Measurements from ENCODE around the gene APOA4. TPM values are rescaled to one million over a fixed set of nuclear protein-coding genes. Genes with fewer than 3 reads are reported as not detected.

Gene APOA4
- total and polyA plus RNA-seq, 2 of the 13 experiments (the other 11 are each of a cell fraction or from before 2014, with no cell fraction given) = 3.8 to 7.2 TPM

DNA sequence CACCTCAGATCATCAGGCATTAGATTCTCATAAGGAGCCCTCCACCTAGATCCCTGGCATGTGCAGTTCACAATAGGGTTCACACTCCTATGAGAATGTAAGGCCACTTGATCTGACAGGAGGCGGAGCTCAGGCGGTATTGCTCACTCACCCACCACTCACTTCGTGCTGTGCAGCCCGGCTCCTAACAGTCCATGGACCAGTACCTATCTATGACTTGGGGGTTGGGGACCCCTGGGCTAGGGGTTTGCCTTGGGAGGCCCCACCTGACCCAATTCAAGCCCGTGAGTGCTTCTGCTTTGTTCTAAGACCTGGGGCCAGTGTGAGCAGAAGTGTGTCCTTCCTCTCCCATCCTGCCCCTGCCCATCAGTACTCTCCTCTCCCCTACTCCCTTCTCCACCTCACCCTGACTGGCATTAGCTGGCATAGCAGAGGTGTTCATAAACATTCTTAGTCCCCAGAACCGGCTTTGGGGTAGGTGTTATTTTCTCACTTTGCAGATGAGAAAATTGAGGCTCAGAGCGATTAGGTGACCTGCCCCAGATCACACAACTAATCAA, 8.8 kb upstream of the APOA4 start (continued):
- TF ChIP-seq, protein P1, sequence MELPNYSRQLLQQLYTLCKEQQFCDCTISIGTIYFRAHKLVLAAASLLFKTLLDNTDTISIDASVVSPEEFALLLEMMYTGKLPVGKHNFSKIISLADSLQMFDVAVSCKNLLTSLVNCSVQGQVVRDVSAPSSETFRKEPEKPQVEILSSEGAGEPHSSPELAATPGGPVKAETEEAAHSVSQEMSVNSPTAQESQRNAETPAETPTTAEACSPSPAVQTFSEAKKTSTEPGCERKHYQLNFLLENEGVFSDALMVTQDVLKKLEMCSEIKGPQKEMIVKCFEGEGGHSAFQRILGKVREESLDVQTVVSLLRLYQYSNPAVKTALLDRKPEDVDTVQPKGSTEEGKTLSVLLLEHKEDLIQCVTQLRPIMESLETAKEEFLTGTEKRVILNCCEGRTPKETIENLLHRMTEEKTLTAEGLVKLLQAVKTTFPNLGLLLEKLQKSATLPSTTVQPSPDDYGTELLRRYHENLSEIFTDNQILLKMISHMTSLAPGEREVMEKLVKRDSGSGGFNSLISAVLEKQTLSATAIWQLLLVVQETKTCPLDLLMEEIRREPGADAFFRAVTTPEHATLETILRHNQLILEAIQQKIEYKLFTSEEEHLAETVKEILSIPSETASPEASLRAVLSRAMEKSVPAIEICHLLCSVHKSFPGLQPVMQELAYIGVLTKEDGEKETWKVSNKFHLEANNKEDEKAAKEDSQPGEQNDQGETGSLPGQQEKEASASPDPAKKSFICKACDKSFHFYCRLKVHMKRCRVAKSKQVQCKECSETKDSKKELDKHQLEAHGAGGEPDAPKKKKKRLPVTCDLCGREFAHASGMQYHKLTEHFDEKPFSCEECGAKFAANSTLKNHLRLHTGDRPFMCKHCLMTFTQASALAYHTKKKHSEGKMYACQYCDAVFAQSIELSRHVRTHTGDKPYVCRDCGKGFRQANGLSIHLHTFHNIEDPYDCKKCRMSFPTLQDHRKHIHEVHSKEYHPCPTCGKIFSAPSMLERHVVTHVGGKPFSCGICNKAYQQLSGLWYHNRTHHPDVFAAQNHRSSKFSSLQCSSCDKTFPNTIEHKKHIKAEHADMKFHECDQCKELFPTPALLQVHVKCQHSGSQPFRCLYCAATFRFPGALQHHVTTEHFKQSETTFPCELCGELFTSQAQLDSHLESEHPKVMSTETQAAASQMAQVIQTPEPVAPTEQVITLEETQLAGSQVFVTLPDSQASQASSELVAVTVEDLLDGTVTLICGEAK (IDR thresholded peaks at IDR 0.05) = no peak
- TF ChIP-seq, protein P1 (CRISPR knock-in tag; IDR thresholded peaks at IDR 0.05) = no peak
- no peak for TF ChIP-seq CSRNP2 (CRISPR knock-in tag; conservative IDR thresholded peaks at IDR 0.05; ENCODE audit: low read depth)
- no peak for TF ChIP-seq DNMT1 (CRISPR knock-in tag; IDR thresholded peaks at IDR 0.05)
- no peak for TF ChIP-seq NFIC (IDR thresholded peaks at IDR 0.05; ENCODE audit: low read length)
- TF ChIP-seq HES4 (CRISPR knock-in tag; IDR thresholded peaks at IDR 0.05; ENCODE audit: borderline replicate concordance) = no peak
- no peak for TF ChIP-seq MED8 (CRISPR knock-in tag; IDR thresholded peaks at IDR 0.05; ENCODE audit: insufficient replicate concordance)
- no peak for TF ChIP-seq JUNB (CRISPR knock-in tag; IDR thresholded peaks at IDR 0.05; ENCODE audit: borderline replicate concordance)
- no peak for TF ChIP-seq RXRB (CRISPR knock-in tag; IDR thresholded peaks at IDR 0.05; ENCODE audit: borderline replicate concordance)
- no peak for TF ChIP-seq ZNF468 (CRISPR knock-in tag; IDR thresholded peaks at IDR 0.05)
- TF ChIP-seq ZNF207 (IDR thresholded peaks at IDR 0.05; ENCODE audit: borderline replicate concordance) = no peak
- no peak for TF ChIP-seq THYN1 (CRISPR knock-in tag; IDR thresholded peaks at IDR 0.05; ENCODE audit: borderline replicate concordance, low read depth)
- TF ChIP-seq GATAD1 (CRISPR knock-in tag; IDR thresholded peaks at IDR 0.05) = no peak
- no peak for TF ChIP-seq TSC22D2 (CRISPR knock-in tag; IDR thresholded peaks at IDR 0.05; ENCODE audit: borderline replicate concordance)
- TF ChIP-seq, protein P2, sequence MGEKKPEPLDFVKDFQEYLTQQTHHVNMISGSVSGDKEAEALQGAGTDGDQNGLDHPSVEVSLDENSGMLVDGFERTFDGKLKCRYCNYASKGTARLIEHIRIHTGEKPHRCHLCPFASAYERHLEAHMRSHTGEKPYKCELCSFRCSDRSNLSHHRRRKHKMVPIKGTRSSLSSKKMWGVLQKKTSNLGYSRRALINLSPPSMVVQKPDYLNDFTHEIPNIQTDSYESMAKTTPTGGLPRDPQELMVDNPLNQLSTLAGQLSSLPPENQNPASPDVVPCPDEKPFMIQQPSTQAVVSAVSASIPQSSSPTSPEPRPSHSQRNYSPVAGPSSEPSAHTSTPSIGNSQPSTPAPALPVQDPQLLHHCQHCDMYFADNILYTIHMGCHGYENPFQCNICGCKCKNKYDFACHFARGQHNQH (CRISPR knock-in tag; IDR thresholded peaks at IDR 0.05) = no peak
- no peak for TF ChIP-seq ZFAT (CRISPR knock-in tag; conservative IDR thresholded peaks at IDR 0.05)
- no peak for TF ChIP-seq KDM5A (IDR thresholded peaks at IDR 0.05; ENCODE audit: borderline replicate concordance, low read length)
- TF ChIP-seq NR0B2 (CRISPR knock-in tag; IDR thresholded peaks at IDR 0.05) = no peak

Data from HepG2 (cell line).